Duodenal mucosa (tissue), 2 donors: ENCODE measurements around the gene ZNF45.
"Not testable (repeated sequence)": the region's sequence is repeated elsewhere in the genome, so short reads cannot be mapped to it uniquely, and the experiment has no call there.

Experiments used
- H3K27ac ChIP-seq: one replicate; pipeline ENCODE4 v1.7.0; 2013; ENCODE audit warnings: low read depth, low read length
- H3K27me3 ChIP-seq, 2 donors: one replicate each; pipeline ENCODE4 v1.7.0; 2013; ENCODE audit warnings: low read length in 2 of 2, control low read depth in 1 of 2; ENCODE audit not compliant: insufficient read depth in 2 of 2, control insufficient read depth in 1 of 2
- H3K36me3 ChIP-seq, 2 donors: one replicate each; pipeline ENCODE4 v1.7.0; 2013; ENCODE audit warnings: low read length in 2 of 2, control low read depth in 1 of 2; ENCODE audit not compliant: insufficient read depth in 2 of 2, control insufficient read depth in 1 of 2
- H3K4me1 ChIP-seq, 2 donors: one replicate each; pipeline ENCODE4 v1.7.0; 2013; ENCODE audit warnings: low read length in 2 of 2, control low read depth in 1 of 2; ENCODE audit not compliant: insufficient read depth in 2 of 2, control insufficient read depth in 1 of 2
- H3K4me3 ChIP-seq, 2 donors: one replicate each; pipeline ENCODE4 v1.7.0; 2013; ENCODE audit warnings: low read length in 2 of 2, low read depth in 1 of 2
- H3K9ac ChIP-seq, 2 donors: one replicate each; pipeline ENCODE4 v1.7.0; 2013; ENCODE audit warnings: low read length in 2 of 2, low read depth in 1 of 2
- H3K9me3 ChIP-seq, 2 donors: one replicate each; pipeline ENCODE4 v1.7.0; 2013; ENCODE audit warnings: low read length in 2 of 2, control low read depth in 1 of 2; ENCODE audit not compliant: control insufficient read depth in 1 of 2

ZNF45 gene

GRCh38 chr19:43950834-43951645 lies 16.0 kb upstream of the ZNF45 start, which contains the start of gene ZNF221:
ZNF221 (plus strand) TSS chr19:43951228; CDS start chr19:43962727, 11,499 bp downstream.
- H3K4me1 ChIP-seq = peaks cover 0 to 3% of the 10 kb centered on the region in 2 donors
- H3K4me3 ChIP-seq = peak within 1 kb of the TSS; percentile 93 to 98
- peaks cover 0 to 10% of the 10 kb centered on the region in 2 donors for H3K36me3 ChIP-seq
- no peaks in the 10 kb centered on the region for H3K27me3 ChIP-seq
- H3K27ac ChIP-seq = peak within 1 kb of the TSS; percentile 5
- H3K9me3 ChIP-seq = peaks cover 29 to 31% of the 10 kb centered on the region in 2 donors
- H3K9ac ChIP-seq = peak within 1 kb of the TSS; percentile 55 to 72

- peaks cover 20 to 23% of the 10 kb centered on the region in 2 donors for H3K9me3 ChIP-seq
- not testable (repeated sequence) for H3K9ac ChIP-seq, H3K36me3 ChIP-seq, H3K27me3 ChIP-seq, H3K4me3 ChIP-seq, H3K4me1 ChIP-seq, H3K27ac ChIP-seq
Measured at GRCh38 chr19:43949803-43950202, 14.7 kb upstream of the ZNF45 start.

GRCh38 chr19:43947412-43947811 lies 12.3 kb upstream of the ZNF45 start:
- H3K9me3 ChIP-seq = peaks cover 17 to 20% of the 10 kb centered on the region in 2 donors
- not testable (repeated sequence) for H3K27ac ChIP-seq, H3K9ac ChIP-seq, H3K4me3 ChIP-seq, H3K27me3 ChIP-seq, H3K36me3 ChIP-seq, H3K4me1 ChIP-seq

GRCh38 chr19:43941209-43941608 lies 6.1 kb upstream of the ZNF45 start:
- Histone ChIP-seq H3K36me3 (no peaks in the 10 kb centered on the region), H3K4me1 (no peaks in the 10 kb centered on the region), H3K9me3 (peaks cover 5 to 6% of the 10 kb centered on the region in 2 donors), H3K27me3 (no peaks in the 10 kb centered on the region), H3K27ac (no peak overlapping the region), H3K9ac (no peak overlapping the region), H3K4me3 (no peak overlapping the region)

- H3K4me3 ChIP-seq = no peak overlapping the region
- no peaks in the 10 kb centered on the region for H3K27me3 ChIP-seq
- peaks cover 0 to 2% of the 10 kb centered on the region in 2 donors for H3K4me1 ChIP-seq
- no peak overlapping the region for H3K27ac ChIP-seq
- H3K9ac ChIP-seq = no peak overlapping the region
- H3K36me3 ChIP-seq = no peaks in the 10 kb centered on the region
- peaks cover 5 to 6% of the 10 kb centered on the region in 2 donors for H3K9me3 ChIP-seq
Measured at GRCh38 chr19:43940719-43941118, 5.6 kb upstream of the ZNF45 start.

- Histone ChIP-seq H3K4me1 (peaks cover 0 to 4% of the 10 kb centered on the region in 2 donors), H3K9me3 (peaks cover 5 to 6% of the 10 kb centered on the region in 2 donors), H3K4me3 (no peak overlapping the region), H3K27me3 (no peaks in the 10 kb centered on the region), H3K27ac (no peak overlapping the region), H3K36me3 (no peaks in the 10 kb centered on the region), H3K9ac (no peak overlapping the region)
Measured at GRCh38 chr19:43939557-43940260, 4.6 kb upstream of the ZNF45 start.

- Histone ChIP-seq H3K4me1 (peaks cover 8 to 12% of the 10 kb centered on the region in 2 donors), H3K27ac (no peak overlapping the region), H3K9ac (no peak overlapping the region), H3K4me3 (no peak overlapping the region), H3K36me3 (peaks cover 0 to 10% of the 10 kb centered on the region in 2 donors), H3K9me3 (peaks cover 5 to 6% of the 10 kb centered on the region in 2 donors), H3K27me3 (no peaks in the 10 kb centered on the region)
Measured at GRCh38 chr19:43936188-43936587, 1.1 kb upstream of the ZNF45 start.

- Histone ChIP-seq H3K36me3 (peaks cover 12 to 27% of the 10 kb centered on the region in 2 donors), H3K4me3 (peak overlapping the region; percentile 91 to 95), H3K27ac (peak overlapping the region; percentile 72), H3K27me3 (no peaks in the 10 kb centered on the region), H3K4me1 (peaks cover 8 to 12% of the 10 kb centered on the region in 2 donors), H3K9me3 (peaks cover 1 to 2% of the 10 kb centered on the region in 2 donors), H3K9ac (peak overlapping the region; percentile 77 to 89)
Measured at GRCh38 chr19:43934055-43934984, 762 bp downstream of the ZNF45 start.

- peaks cover 55 to 78% of the 10 kb centered on the region in 2 donors for H3K36me3 ChIP-seq
- H3K27ac ChIP-seq = no peak overlapping the region
- H3K4me1 ChIP-seq = peaks cover under 1% of the 10 kb centered on the region in 2 donors
- H3K4me3 ChIP-seq = no peak overlapping the region
- H3K9me3 ChIP-seq = peaks cover 0 to 3% of the 10 kb centered on the region in 2 donors
- H3K9ac ChIP-seq = no peak overlapping the region
- H3K27me3 ChIP-seq = no peaks in the 10 kb centered on the region
Measured at GRCh38 chr19:43928820-43929219, 6.3 kb downstream of the ZNF45 start.
